ENCODE results near the gene EPHA6.
"Not testable (repeated sequence)": the region's sequence is repeated elsewhere in the genome, so short reads cannot be mapped to it uniquely, and the experiment has no call there.

EPHA6 gene

DNA sequence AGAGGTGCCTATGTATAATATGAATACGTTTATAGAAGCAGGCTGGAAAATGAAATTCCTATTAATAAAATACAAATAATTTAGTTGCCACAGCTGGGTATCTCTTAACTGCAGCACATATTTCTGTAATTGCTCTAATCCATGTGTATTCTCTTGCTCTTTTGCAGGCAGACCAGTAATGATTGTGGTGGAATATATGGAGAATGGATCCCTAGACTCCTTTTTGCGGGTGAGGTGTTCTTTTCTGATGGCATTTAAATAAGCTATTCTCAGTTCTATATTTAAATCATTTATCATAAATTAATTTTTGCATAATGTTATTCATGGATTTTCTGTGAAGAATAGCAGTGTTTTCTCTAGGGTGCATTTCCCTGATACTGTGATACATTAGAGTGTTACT lies 796.2 kb downstream of the EPHA6 start:
- Histone ChIP-seq H3K27me3 (ENCODE audit: insufficient read depth, low read length, poor library complexity) (no peaks in the 10 kb centered on the region), H3K9ac (ENCODE audit: low read depth, low read length) (no peak overlapping the region), H3K4me3 (ENCODE audit: low read depth in 1 of 2, low read length in 2 of 2) (no peak overlapping the region), H2AFZ (ENCODE audit: low read depth, low read length) (no peak overlapping the region), H3K4me2 (ENCODE audit: insufficient read depth, low read length) (no peak overlapping the region), H3K79me2 (ENCODE audit: insufficient read depth, low read length) (no peaks in the 10 kb centered on the region), H3K9me3 (ENCODE audit: insufficient read depth, low read length, severe bottlenecking) (no peaks in the 10 kb centered on the region), H3K4me1 (ENCODE audit: insufficient read depth, low read length) (no peaks in the 10 kb centered on the region), H3K27ac (ENCODE audit: low read length) (no peak overlapping the region), H3K36me3 (ENCODE audit: insufficient read depth, low read length) (no peaks in the 10 kb centered on the region), H4K20me1 (ENCODE audit: insufficient read depth, low read length) (no peaks in the 10 kb centered on the region)
- DNase-seq, result no peak
- ATAC-seq (ENCODE audit: insufficient read depth, low read depth), result no peak
- TF ChIP-seq, protein P1, sequence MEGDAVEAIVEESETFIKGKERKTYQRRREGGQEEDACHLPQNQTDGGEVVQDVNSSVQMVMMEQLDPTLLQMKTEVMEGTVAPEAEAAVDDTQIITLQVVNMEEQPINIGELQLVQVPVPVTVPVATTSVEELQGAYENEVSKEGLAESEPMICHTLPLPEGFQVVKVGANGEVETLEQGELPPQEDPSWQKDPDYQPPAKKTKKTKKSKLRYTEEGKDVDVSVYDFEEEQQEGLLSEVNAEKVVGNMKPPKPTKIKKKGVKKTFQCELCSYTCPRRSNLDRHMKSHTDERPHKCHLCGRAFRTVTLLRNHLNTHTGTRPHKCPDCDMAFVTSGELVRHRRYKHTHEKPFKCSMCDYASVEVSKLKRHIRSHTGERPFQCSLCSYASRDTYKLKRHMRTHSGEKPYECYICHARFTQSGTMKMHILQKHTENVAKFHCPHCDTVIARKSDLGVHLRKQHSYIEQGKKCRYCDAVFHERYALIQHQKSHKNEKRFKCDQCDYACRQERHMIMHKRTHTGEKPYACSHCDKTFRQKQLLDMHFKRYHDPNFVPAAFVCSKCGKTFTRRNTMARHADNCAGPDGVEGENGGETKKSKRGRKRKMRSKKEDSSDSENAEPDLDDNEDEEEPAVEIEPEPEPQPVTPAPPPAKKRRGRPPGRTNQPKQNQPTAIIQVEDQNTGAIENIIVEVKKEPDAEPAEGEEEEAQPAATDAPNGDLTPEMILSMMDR (IDR thresholded peaks at IDR 0.05; ENCODE audit: borderline replicate concordance, extremely low read depth, low read length, poor library complexity, severe bottlenecking), result no peak
- TF ChIP-seq EZH2 (IDR thresholded peaks at IDR 0.05; ENCODE audit: borderline replicate concordance, low read depth, low read length, severe bottlenecking), result no peak

DNA sequence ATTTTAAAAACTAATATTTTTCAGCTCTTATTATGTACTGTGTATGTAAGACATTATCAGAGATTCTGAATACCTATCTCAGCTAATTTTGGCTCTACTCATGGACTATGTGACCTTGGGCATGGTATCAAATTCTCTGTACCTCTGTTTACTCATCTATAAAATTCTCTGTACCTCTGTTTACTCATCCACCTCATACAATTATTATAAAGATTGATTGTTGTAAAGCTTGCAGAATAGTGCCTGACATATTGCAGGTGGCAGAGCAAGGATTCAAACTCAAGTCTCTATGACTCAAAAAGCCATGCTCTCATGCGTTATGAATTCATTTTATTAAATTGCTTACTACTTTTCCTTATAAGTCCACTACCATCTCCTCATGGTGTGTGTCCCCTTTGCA lies 798.2 kb downstream of the EPHA6 start:
- no peak overlapping the region for H3K4me3 ChIP-seq (ENCODE audit: low read depth in 1 of 2, low read length in 2 of 2)
- no peaks in the 10 kb centered on the region for H3K4me1 ChIP-seq (ENCODE audit: insufficient read depth, low read length)
- no peak overlapping the region for H2AFZ ChIP-seq (ENCODE audit: low read depth, low read length)
- DNase-seq (no peak), ATAC-seq (ENCODE audit: insufficient read depth, low read depth) (no peak)
- H3K9ac ChIP-seq (ENCODE audit: low read depth, low read length), result no peak overlapping the region
- no peaks in the 10 kb centered on the region for H3K36me3 ChIP-seq (ENCODE audit: insufficient read depth, low read length)
- H3K27ac ChIP-seq (ENCODE audit: low read length), result no peak overlapping the region
- no peaks in the 10 kb centered on the region for H3K27me3 ChIP-seq (ENCODE audit: insufficient read depth, low read length, poor library complexity)
- H3K9me3 ChIP-seq (ENCODE audit: insufficient read depth, low read length, severe bottlenecking), result no peaks in the 10 kb centered on the region
- no peak overlapping the region for H3K4me2 ChIP-seq (ENCODE audit: insufficient read depth, low read length)
- TF ChIP-seq, protein P1 (IDR thresholded peaks at IDR 0.05; ENCODE audit: borderline replicate concordance, extremely low read depth, low read length, poor library complexity, severe bottlenecking), result no peak
- TF ChIP-seq EZH2 (IDR thresholded peaks at IDR 0.05; ENCODE audit: borderline replicate concordance, low read depth, low read length, severe bottlenecking), result no peak
- H4K20me1 ChIP-seq (ENCODE audit: insufficient read depth, low read length), result no peaks in the 10 kb centered on the region
- H3K79me2 ChIP-seq (ENCODE audit: insufficient read depth, low read length), result no peaks in the 10 kb centered on the region

DNA sequence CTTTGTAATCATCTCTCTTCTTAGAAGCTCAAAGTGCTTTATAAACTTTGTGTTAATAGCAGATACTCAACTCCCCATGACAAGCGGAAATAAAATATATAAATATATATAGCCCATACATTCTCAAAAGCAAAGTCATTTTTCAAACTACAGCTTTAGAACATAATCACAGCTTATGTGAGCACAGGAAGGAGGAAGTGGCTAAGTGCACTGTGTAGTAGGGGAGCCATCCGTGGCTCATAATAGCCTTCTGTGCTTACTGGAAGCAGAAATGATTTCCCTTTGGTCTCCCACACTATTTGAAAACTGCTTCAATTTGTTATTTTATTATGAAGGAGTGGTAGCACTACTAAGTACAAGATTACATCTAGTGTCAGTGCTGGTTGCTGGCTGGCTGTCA lies 798.7 kb downstream of the EPHA6 start:
- H3K79me2 ChIP-seq (ENCODE audit: insufficient read depth, low read length), result no peaks in the 10 kb centered on the region
- no peak overlapping the region for H3K4me3 ChIP-seq (ENCODE audit: low read depth in 1 of 2, low read length in 2 of 2)
- no peak overlapping the region for H3K9ac ChIP-seq (ENCODE audit: low read depth, low read length)
- H3K4me1 ChIP-seq (ENCODE audit: insufficient read depth, low read length), result no peaks in the 10 kb centered on the region
- no peak overlapping the region for H3K4me2 ChIP-seq (ENCODE audit: insufficient read depth, low read length)
- no peak for TF ChIP-seq EZH2 (IDR thresholded peaks at IDR 0.05; ENCODE audit: borderline replicate concordance, low read depth, low read length, severe bottlenecking)
- TF ChIP-seq, protein P1 (IDR thresholded peaks at IDR 0.05; ENCODE audit: borderline replicate concordance, extremely low read depth, low read length, poor library complexity, severe bottlenecking), result no peak
- H3K27ac ChIP-seq (ENCODE audit: low read length), result no peak overlapping the region
- ATAC-seq (ENCODE audit: insufficient read depth, low read depth) (no peak), DNase-seq (no peak)
- no peaks in the 10 kb centered on the region for H3K27me3 ChIP-seq (ENCODE audit: insufficient read depth, low read length, poor library complexity)
- no peaks in the 10 kb centered on the region for H4K20me1 ChIP-seq (ENCODE audit: insufficient read depth, low read length)
- no peak overlapping the region for H2AFZ ChIP-seq (ENCODE audit: low read depth, low read length)
- no peaks in the 10 kb centered on the region for H3K36me3 ChIP-seq (ENCODE audit: insufficient read depth, low read length)
- H3K9me3 ChIP-seq (ENCODE audit: insufficient read depth, low read length, severe bottlenecking), result no peaks in the 10 kb centered on the region

DNA sequence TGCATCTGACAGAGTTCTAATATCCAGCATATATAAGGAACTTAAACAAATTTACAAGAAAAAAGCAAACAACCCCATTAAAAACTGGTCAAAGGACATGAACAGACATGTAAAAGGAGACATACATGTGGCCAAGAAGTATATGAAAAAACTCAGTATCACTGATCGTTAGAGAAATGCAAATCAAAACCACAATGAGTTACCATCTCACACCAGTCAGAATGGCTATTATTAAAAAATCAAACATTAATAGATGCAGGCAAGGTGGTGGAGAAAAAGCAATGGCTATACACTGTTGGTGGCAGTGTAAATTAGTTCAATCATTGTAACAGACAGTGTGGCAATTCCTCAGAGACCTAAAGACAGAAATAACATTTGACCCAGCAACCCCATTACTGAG lies 806.1 kb downstream of the EPHA6 start:
- not testable (repeated sequence) for ATAC-seq (ENCODE audit: insufficient read depth, low read depth); H4K20me1 ChIP-seq (ENCODE audit: insufficient read depth, low read length); H3K4me2 ChIP-seq (ENCODE audit: insufficient read depth, low read length); H3K9me3 ChIP-seq (ENCODE audit: insufficient read depth, low read length, severe bottlenecking); H3K79me2 ChIP-seq (ENCODE audit: insufficient read depth, low read length); H2AFZ ChIP-seq (ENCODE audit: low read depth, low read length); H3K4me1 ChIP-seq (ENCODE audit: insufficient read depth, low read length); H3K27ac ChIP-seq (ENCODE audit: low read length); H3K4me3 ChIP-seq (ENCODE audit: low read depth in 1 of 2, low read length in 2 of 2); DNase-seq; H3K9ac ChIP-seq (ENCODE audit: low read depth, low read length); H3K36me3 ChIP-seq (ENCODE audit: insufficient read depth, low read length); H3K27me3 ChIP-seq (ENCODE audit: insufficient read depth, low read length, poor library complexity)

Data from DND-41 (cell line).